ENCODE data around the gene MBOAT1.

The MBOAT1 gene

GRCh38 chr6:20129290-20130088, 82.8 kb downstream of the MBOAT1 start:
- ATAC-seq: no peak

- ATAC-seq: no peak
These were observed 84.3 kb downstream of the MBOAT1 start for GRCh38 chr6:20128018-20128417.

GRCh38 chr6:20126789-20127653, 85.2 kb downstream of the MBOAT1 start:
- ATAC-seq: peak; percentile 67 to 83

- ATAC-seq: no peak
These were observed 86.0 kb downstream of the MBOAT1 start for GRCh38 chr6:20126102-20126752.

- ATAC-seq: no peak
These were observed 87.7 kb downstream of the MBOAT1 start for GRCh38 chr6:20124545-20124944.

GRCh38 chr6:20119485-20119884, 92.8 kb downstream of the MBOAT1 start:
- ATAC-seq: no peak

- no peak for ATAC-seq
These were observed 93.4 kb downstream of the MBOAT1 start for GRCh38 chr6:20118892-20119291.

- no peak for ATAC-seq
These were observed 94.8 kb downstream of the MBOAT1 start for GRCh38 chr6:20117474-20117873.

- ATAC-seq: no peak
These were observed 95.5 kb downstream of the MBOAT1 start for GRCh38 chr6:20116792-20117191.

GRCh38 chr6:20115246-20115980, 96.9 kb downstream of the MBOAT1 start:
- ATAC-seq: no peak

GRCh38 chr6:20113649-20114224, 98.5 kb downstream of the MBOAT1 start:
- no peak for ATAC-seq

- ATAC-seq: no peak
These were observed 99.4 kb downstream of the MBOAT1 start for GRCh38 chr6:20112841-20113240.

GRCh38 chr6:20112241-20112640, 100.0 kb downstream of the MBOAT1 start:
- ATAC-seq: no peak

GRCh38 chr6:20110478-20110877, 101.8 kb downstream of the MBOAT1 start:
- no peak for ATAC-seq

- ATAC-seq: no peak
These were observed 102.7 kb downstream of the MBOAT1 start for GRCh38 chr6:20109526-20109925.

- ATAC-seq: no peak
These were observed 106.4 kb downstream of the MBOAT1 start for GRCh38 chr6:20105838-20106237.

- ATAC-seq: no peak
These were observed 107.6 kb downstream of the MBOAT1 start for GRCh38 chr6:20104696-20105095.

- ATAC-seq: no peak
These were observed 109.7 kb downstream of the MBOAT1 start for GRCh38 chr6:20102397-20103073.

GRCh38 chr6:20099156-20099555, 113.1 kb downstream of the MBOAT1 start:
- no peak for ATAC-seq

GRCh38 chr6:20098267-20098876, 113.9 kb downstream of the MBOAT1 start:
- ATAC-seq: no peak

GRCh38 chr6:20096536-20096935, 115.7 kb downstream of the MBOAT1 start:
- no peak for ATAC-seq
